ENCODE measurements around the gene XPO4. TPM values are rescaled to one million over a fixed set of nuclear protein-coding genes. Genes with fewer than 3 reads are reported as not detected.

XPO4 gene
- total RNA-seq, 1 experiment from 2014 or later, result 34.9 TPM

GRCh38 chr13:20779405-20779804 is 123.1 kb downstream of the XPO4 start:
- H3K27me3 Mint-ChIP-seq (ENCODE audit: low read depth), result no peaks in the 10 kb centered on the region

GRCh38 chr13:20778311-20778710 is 124.2 kb downstream of the XPO4 start:
- POLR2A ChIA-PET, result no interaction called here
- H3K36me3 Mint-ChIP-seq, result peaks cover 3% of the 10 kb centered on the region; the same call in 1 of the 2 replicates
- H3K4me1 Mint-ChIP-seq, result 0 out of 2 replicates have a peak, but pooled peaks cover 3% of the 10 kb centered on the region
- no peak for TF ChIP-seq NFYB (CRISPR knock-in tag; conservative IDR thresholded peaks at IDR 0.05; ENCODE audit: low read depth)
- TF ChIP-seq ATF1 (CRISPR knock-in tag; IDR thresholded peaks at IDR 0.05), result no peak
- no peak for TF ChIP-seq USF2 (CRISPR knock-in tag; IDR thresholded peaks at IDR 0.05)
- no peak for TF ChIP-seq MXD4 (CRISPR knock-in tag; IDR thresholded peaks at IDR 0.05; ENCODE audit: borderline replicate concordance)
- no peak for TF ChIP-seq FOXP1 (CRISPR knock-in tag; IDR thresholded peaks at IDR 0.05; ENCODE audit: borderline replicate concordance)
- no peak for TF ChIP-seq ZNF423 (CRISPR knock-in tag; IDR thresholded peaks at IDR 0.05)
- no peak for TF ChIP-seq ZBTB43 (CRISPR knock-in tag; IDR thresholded peaks at IDR 0.05)

More at GRCh38 chr13:20779405-20779804, 123.1 kb downstream of the XPO4 start:
- Mint-ChIP-seq H3K4me1 (0 out of 2 replicates have a peak, but pooled peaks cover 3% of the 10 kb centered on the region), H3K36me3 (peaks cover 13% of the 10 kb centered on the region), H3K9me3 (no peaks in the 10 kb centered on the region), H3K4me3 (no peak overlapping the region), H3K27ac (no peak overlapping the region)
- no peak for TF ChIP-seq TEAD1 (CRISPR knock-in tag; IDR thresholded peaks at IDR 0.05)
- TF ChIP-seq PREB (CRISPR knock-in tag; IDR thresholded peaks at IDR 0.05; ENCODE audit: borderline replicate concordance), result no peak
- no peak for TF ChIP-seq SP1 (CRISPR knock-in tag; conservative IDR thresholded peaks at IDR 0.05)
- no peak for TF ChIP-seq E2F4 (CRISPR knock-in tag; IDR thresholded peaks at IDR 0.05; ENCODE audit: borderline replicate concordance, low read depth)
- no peak for TF ChIP-seq KAT7 (CRISPR knock-in tag; IDR thresholded peaks at IDR 0.05; ENCODE audit: borderline replicate concordance)
- no peak for TF ChIP-seq FOXP4 (CRISPR knock-in tag; IDR thresholded peaks at IDR 0.05)
- TF ChIP-seq ZNF232 (CRISPR knock-in tag; IDR thresholded peaks at IDR 0.05), result no peak
- no peak for TF ChIP-seq ELF4 (CRISPR knock-in tag; IDR thresholded peaks at IDR 0.05; ENCODE audit: low read depth)
- TF ChIP-seq TCF7 (CRISPR knock-in tag; IDR thresholded peaks at IDR 0.05; ENCODE audit: low read depth), result no peak
- no peak for TF ChIP-seq STAT6 (CRISPR knock-in tag; conservative IDR thresholded peaks at IDR 0.05; ENCODE audit: low read depth)
- no peak for TF ChIP-seq NR2C2 (CRISPR knock-in tag; IDR thresholded peaks at IDR 0.05)
- TF ChIP-seq GTF2I (CRISPR knock-in tag; conservative IDR thresholded peaks at IDR 0.05), result no peak
- TF ChIP-seq NFYB (CRISPR knock-in tag; conservative IDR thresholded peaks at IDR 0.05; ENCODE audit: low read depth), result no peak
- peak; percentile 55; the same call in 1 of the 2 replicates for ATAC-seq
- POLR2A ChIA-PET, result interaction anchor here (0.6 kb wide), 1 partner anchor 173 kb away, joined by 3 read pairs; no protein-coding TSS in a partner anchor
- CTCF ChIA-PET, result interaction anchor here (1.0 to 1.3 kb wide), 4 partner anchors 49 to 286 kb away, joined by 3 to 5 read pairs (median 4); no protein-coding TSS in a partner anchor
- DNase-seq (ENCODE audit: low spot score), result no peak

More at GRCh38 chr13:20778311-20778710, 124.2 kb downstream of the XPO4 start:
- no peak for ATAC-seq
- CTCF ChIA-PET, result no interaction called here
- Mint-ChIP-seq H3K27ac (no peak overlapping the region), H3K9me3 (no peaks in the 10 kb centered on the region), H3K27me3 (ENCODE audit: low read depth) (no peaks in the 10 kb centered on the region), H3K4me3 (no peak overlapping the region)
- DNase-seq (ENCODE audit: low spot score), result no peak

Measured in WTC11 (cell line).